GM12878 (cell line): ENCODE results near the gene WDR59. TPM values are rescaled to one million over a fixed set of nuclear protein-coding genes. Genes with fewer than 3 reads are reported as not detected.

Experiments used
- ATAC-seq: fragments of 200-7000 bp; cut with Tn5 transposase; 3 replicates; pipeline ENCODE4 v1.9.1; 2020; ENCODE audit warnings: mild to moderate bottlenecking, moderate library complexity
- BruUV-seq: library from RNA; stranded (reverse); fragments of 400-500 nt; replicated peaks from 2 replicates; lab custom pipeline; 2021; lab: Mats Ljungman, UMichigan
- CTCF ChIA-PET: fragments of 300-600 bp; sonication (Branson Sonifier 250); formaldehyde crosslinking; extraction: SDS; loops from one replicate; lab custom pipeline; 2021; ENCODE audit warnings: inconsistent platforms; lab: Yijun Ruan, JAX
- POLR2A ChIA-PET: fragments of 350-600 bp; formaldehyde crosslinking; extraction: SDS; loops from one replicate; lab custom pipeline; 2021; ENCODE audit warnings: inconsistent platforms; lab: Charles Lee
- RAD21 ChIA-PET: fragments of 300-600 bp; sonication (Branson Sonifier 250); formaldehyde crosslinking; loops from one replicate; lab custom pipeline; 2023; ENCODE audit warnings: antibody characterized with exemption; ENCODE audit not compliant: unreplicated experiment; lab: Charles Lee
- SMC1A ChIA-PET: fragments of 300-600 bp; sonication (Branson Sonifier 250); formaldehyde crosslinking; loops from one replicate; lab custom pipeline; 2023; ENCODE audit not compliant: unreplicated experiment, uncharacterized antibody; lab: Charles Lee
- DNase-seq: peaks from one replicate; pipeline ENCODE4 v3.0.0-alpha.2; 2011; ENCODE audit warnings: low read depth, low spot score
- FAIRE-seq: peaks from 3 replicates; lab custom pipeline; 2011; peaks lifted over from hg19 to GRCh38; lab: Jason Lieb, UNC
- H2AFZ ChIP-seq: 2 replicates; pipeline ENCODE4 v1.6.0; 2011; ENCODE audit warnings: low read depth, low read length, control low read depth; ENCODE audit not compliant: control insufficient read depth
- H3K27ac ChIP-seq: 2 replicates; pipeline ENCODE4 v1.5.1; 2011; ENCODE audit warnings: control low read depth; ENCODE audit not compliant: control insufficient read depth, insufficient read depth
- H3K27me3 ChIP-seq, 2 experiments: replicated peaks in 1 of 2; 2 replicates each; pipeline versions ENCODE4 v1.6.0 to v1.6.1; 2011; ENCODE audit warnings: low read length in 1 of 2; ENCODE audit not compliant: control insufficient read depth in 2 of 2, insufficient read depth in 2 of 2
- H3K36me3 ChIP-seq, 2 experiments: 2 replicates each; pipeline ENCODE4 v1.5.1; 2011; ENCODE audit warnings: low read length in 1 of 2; ENCODE audit not compliant: control insufficient read depth in 2 of 2, insufficient read depth in 2 of 2
- H3K4me1 ChIP-seq: 2 replicates; pipeline ENCODE4 v1.6.1; 2011; ENCODE audit warnings: mild to moderate bottlenecking, low read length, moderate library complexity, mixed read lengths; ENCODE audit not compliant: control insufficient read depth, insufficient read depth
- H3K4me2 ChIP-seq: 2 replicates; pipeline ENCODE4 v1.6.0; 2011; ENCODE audit warnings: control low read depth; ENCODE audit not compliant: control insufficient read depth, insufficient read depth
- H3K4me3 ChIP-seq: fragments of 200-600 bp; sonication (generic); 2 replicates; pipeline ENCODE4 v1.5.1; 2016
- H3K79me2 ChIP-seq: 2 replicates; pipeline ENCODE4 v1.6.0; 2011; ENCODE audit warnings: low read length; ENCODE audit not compliant: control insufficient read depth, insufficient read depth
- H3K9ac ChIP-seq: 2 replicates; pipeline ENCODE4 v1.8.0; 2011; ENCODE audit warnings: low read length, control low read depth, mixed read lengths; ENCODE audit not compliant: control insufficient read depth, insufficient read depth
- H3K9me3 ChIP-seq: replicated peaks from 3 replicates; pipeline ENCODE4 v1.5.1; 2011; ENCODE audit warnings: mild to moderate bottlenecking, low read length; ENCODE audit not compliant: control insufficient read depth, insufficient read depth
- H4K20me1 ChIP-seq: 2 replicates; pipeline ENCODE4 v1.6.0; 2011; ENCODE audit not compliant: control insufficient read depth, insufficient read depth
- CTCF ChIP-seq, 3 experiments: IDR thresholded peaks in 2 of 3; conservative IDR thresholded peaks in 1 of 3; 2 replicates each; pipeline ENCODE4 v1.5.1; 2011; ENCODE audit warnings: low read depth in 3 of 3, low read length in 3 of 3, mild to moderate bottlenecking in 3 of 3, control low read depth in 2 of 3, moderate library complexity in 2 of 3, inconsistent platforms in 1 of 3, mixed read lengths in 1 of 3; ENCODE audit not compliant: control insufficient read depth in 2 of 3, insufficient read depth in 1 of 3; ENCODE audit errors: extremely low read depth in 1 of 3
- RAD21 ChIP-seq: IDR thresholded peaks from 2 replicates; pipeline ENCODE4 v1.6.1; 2011; ENCODE audit warnings: mild to moderate bottlenecking, low read depth, low read length, moderate library complexity; ENCODE audit not compliant: insufficient read depth
- RFX5 ChIP-seq: IDR thresholded peaks from 2 replicates; pipeline ENCODE4 v1.6.1; 2011; ENCODE audit warnings: low read depth, low read length, improper control_type of control experiment
- STAT1 ChIP-seq: fragments of 450-650 bp; conservative IDR thresholded peaks from 2 replicates; pipeline ENCODE4 v1.6.1; 2014; ENCODE audit warnings: antibody characterized with exemption, mild to moderate bottlenecking
- WGBS: methylation state at CpG from one replicate; pipeline ENCODE4 v1.1.6; 2016; ENCODE audit warnings: low lambda C conversion rate; ENCODE audit not compliant: insufficient replicate concordance, insufficient coverage; ENCODE audit errors: missing lambda C conversion rate; 5-methylcytosine and 5-hydroxymethylcytosine counted together
- in situ Hi-C: fragments of 300-500 bp; cut with MboI; formaldehyde crosslinking; loops from 9 replicates; pipeline ENCODE4 v1.14.3; 2018; ENCODE audit warnings: mixed read lengths
- intact Hi-C: fragments of 100-400 bp; cut with micrococcal nuclease; formaldehyde crosslinking; loops from one replicate; pipeline ENCODE4 v1.14.2; 2022; ENCODE audit not compliant: unreplicated experiment
- polyA plus RNA-seq, 11 experiments: library from polyadenylated mRNA; depleted of rRNA in 4 of 11; unstranded in 6 of 11; stranded (reverse) in 5 of 11; fragments of >200 nt; fragmentation: Nextera tagmentation in 4 of 11; fragmentation: Illumina TruSeq in 1 of 11; extraction: Ambion mirVana in 4 of 11; extraction: Trizol in 1 of 11; gene quantifications; 1 replicate in 1 of 11; 2 replicates in 10 of 11; pipeline versions ENCODE4 v1.2.1 to v1.2.3, GENCODE V29; 2011 to 2016; ENCODE audit warnings: inconsistent platforms in 2 of 11, missing spikeins in 2 of 11, low read depth in 1 of 11
- total RNA-seq, 4 experiments: library from RNA; depleted of rRNA in 3 of 4; stranded (reverse); fragments of >200 nt in 3 of 4; fragmentation: Illumina TruSeq in 1 of 4; extraction: Trizol in 1 of 4; gene quantifications; 2 replicates each; pipeline versions ENCODE4 v1.2.1 to v1.2.3, GENCODE V29; 2013 to 2021

WDR59 gene
- total and polyA plus RNA-seq, 10 of the 15 experiments (the other 5 are each of a cell fraction or from before 2014, with no cell fraction given) = 9.7 to 78.4 (median 24.5) TPM

GRCh38 chr16:74852500-74852875 lies 132.4 kb downstream of the WDR59 start:
- DNase-seq (no peak), ATAC-seq (no peak), FAIRE-seq (no peak)
- ChIA-PET CTCF (interaction anchor here (0.9 to 2.0 kb wide), 3 partner anchors 10 to 142 kb away, joined by 3 to 20 read pairs (median 3); no protein-coding TSS in a partner anchor), POLR2A (no interaction called here), SMC1A (interaction anchor here (0.7 to 1.9 kb wide), 2 partner anchors 10 to 710 kb away, joined by 3 to 11 read pairs; no protein-coding TSS in a partner anchor), RAD21 (no interaction called here)
- Histone ChIP-seq H2AFZ (no peak overlapping the region), H3K9ac (no peak overlapping the region), H3K36me3 (no peaks in the 10 kb centered on the region), H3K27ac (no peak overlapping the region), H4K20me1 (no peaks in the 10 kb centered on the region), H3K4me2 (no peak overlapping the region), H3K9me3 (no peaks in the 10 kb centered on the region; the same call in 2 of the 3 replicates), H3K4me1 (no peaks in the 10 kb centered on the region), H3K79me2 (no peaks in the 10 kb centered on the region), H3K27me3 (no peaks in the 10 kb centered on the region), H3K4me3 (no peak overlapping the region)
- intact Hi-C loops = no loop called here
- TF ChIP-seq RFX5 (no peak), STAT1 (no peak)
- no TSS peak for BruUV-seq
- WGBS = 23% methylated on average over 4 of the region's 4 CpGs
- in situ Hi-C loops = no loop called here

- in situ Hi-C loops = no loop called here
- CTCF ChIA-PET = interaction anchor here (1.8 kb wide), 1 partner anchor 13 kb away, joined by 8 read pairs; no protein-coding TSS in a partner anchor
- Histone ChIP-seq H3K79me2 (no peaks in the 10 kb centered on the region), H3K36me3 (no peaks in the 10 kb centered on the region), H3K4me1 (peaks cover 3% of the 10 kb centered on the region), H3K4me3 (no peak overlapping the region), H3K4me2 (no peak overlapping the region), H3K27me3 (no peaks in the 10 kb centered on the region), H3K9ac (no peak overlapping the region), H2AFZ (0 out of 2 replicates have a peak overlapping the region, but pooled peaks have one; percentile 3), H3K9me3 (no peaks in the 10 kb centered on the region; the same call in 2 of the 3 replicates), H3K27ac (no peak overlapping the region), H4K20me1 (no peaks in the 10 kb centered on the region)
- FAIRE-seq = no peak
- TF ChIP-seq CTCF (IDR thresholded peaks at IDR 0.05 in 2 of 3, conservative IDR thresholded peaks at IDR 0.05 in 1 of 3; ENCODE audit: control insufficient read depth in 2 of 3, extremely low read depth in 1 of 3, insufficient read depth in 1 of 3, low read depth in 3 of 3, low read length in 3 of 3) = no peak
- TF ChIP-seq RAD21 = no peak
- BruUV-seq = no TSS peak
- RAD21 ChIA-PET = no interaction called here
- DNase-seq = no peak
- SMC1A ChIA-PET = interaction anchor here (0.7 to 1.0 kb wide), 2 partner anchors 13 to 36 kb away, joined by 3 to 5 read pairs; no protein-coding TSS in a partner anchor
- intact Hi-C loops = no loop called here
- POLR2A ChIA-PET = no interaction called here
- WGBS = 32% methylated on average over 7 of the region's 7 CpGs
- ATAC-seq = no peak
Measured at GRCh38 chr16:74850027-74850426, 134.9 kb downstream of the WDR59 start.
